ENCODE data around the gene IKZF2. TPM values are rescaled to one million over a fixed set of nuclear protein-coding genes. Genes with fewer than 3 reads are reported as not detected.

Gene IKZF2
- 1.2 TPM for polyA plus RNA-seq (2012; ENCODE audit: insufficient read depth, insufficient read length, low read depth)

DNA sequence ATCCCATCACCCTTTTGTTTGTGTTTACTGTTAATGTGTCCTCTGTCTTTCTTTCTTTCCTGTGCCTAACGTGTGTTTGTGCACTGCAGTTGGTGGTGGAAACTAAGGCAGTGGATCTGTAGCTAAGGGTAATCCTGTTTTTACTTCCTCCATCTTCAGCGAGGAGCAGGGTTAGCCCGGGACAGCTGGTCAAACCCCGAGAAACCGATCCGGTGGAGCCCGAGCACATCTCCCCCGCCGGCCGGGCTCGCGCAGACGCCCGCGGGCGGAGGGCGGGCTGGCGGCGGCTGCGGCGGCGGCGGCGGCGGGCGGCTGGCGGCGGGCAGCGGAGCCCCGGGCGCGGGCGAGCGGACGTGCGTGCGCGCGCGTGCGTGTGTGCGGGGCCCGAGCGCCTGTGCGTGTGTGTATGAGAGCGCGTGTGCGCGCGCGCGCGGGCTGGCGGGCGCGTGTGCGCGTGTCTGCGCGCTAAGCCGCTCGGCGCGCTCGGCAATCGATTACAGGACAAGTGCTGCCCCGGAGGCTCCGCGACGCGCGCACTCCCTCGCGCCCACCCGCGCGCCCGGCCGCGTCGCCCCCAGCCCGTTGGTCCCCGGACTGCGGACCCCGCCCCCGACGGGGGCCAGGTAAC, at the start of gene IKZF2:
Gene IKZF2, minus strand, starts transcription at position 176 of the 628 bp plus-strand sequence. CDS start 2,983 bp downstream, outside the sequence.
- H3K9me3 ChIP-seq = no peaks in the 10 kb centered on the region
- H3K36me3 ChIP-seq = no peaks in the 10 kb centered on the region
- TF ChIP-seq CTCF (IDR thresholded peaks at IDR 0.05; ENCODE audit: low read depth, low read length) = no peak
- peak; percentile 76 for DNase-seq
- H3K27me3 ChIP-seq = peaks cover 27% of the 10 kb centered on the region
- no peaks in the 10 kb centered on the region for H3K4me1 ChIP-seq
- H3K4me3 ChIP-seq (ENCODE audit: low read depth, low read length) = peak within 1 kb of the TSS; percentile 87

GRCh38 chr2:213199871-213200270, 48.5 kb upstream of the IKZF2 start:
- no peaks in the 10 kb centered on the region for H3K36me3 ChIP-seq
- H3K27me3 ChIP-seq = no peaks in the 10 kb centered on the region
- H3K9me3 ChIP-seq = no peaks in the 10 kb centered on the region
- no peak for DNase-seq
- H3K4me3 ChIP-seq (ENCODE audit: low read depth, low read length) = no peak overlapping the region
- TF ChIP-seq CTCF (IDR thresholded peaks at IDR 0.05; ENCODE audit: low read depth, low read length) = no peak
- H3K4me1 ChIP-seq = no peaks in the 10 kb centered on the region

GRCh38 chr2:213189001-213189899, 37.8 kb upstream of the IKZF2 start:
- Histone ChIP-seq H3K27me3 (no peaks in the 10 kb centered on the region), H3K36me3 (no peaks in the 10 kb centered on the region), H3K4me1 (no peaks in the 10 kb centered on the region), H3K4me3 (ENCODE audit: low read depth, low read length) (peak overlapping the region; percentile 51), H3K9me3 (no peaks in the 10 kb centered on the region)
- TF ChIP-seq CTCF (IDR thresholded peaks at IDR 0.05; ENCODE audit: low read depth, low read length) = no peak
- peak; percentile 6 for DNase-seq

DNA sequence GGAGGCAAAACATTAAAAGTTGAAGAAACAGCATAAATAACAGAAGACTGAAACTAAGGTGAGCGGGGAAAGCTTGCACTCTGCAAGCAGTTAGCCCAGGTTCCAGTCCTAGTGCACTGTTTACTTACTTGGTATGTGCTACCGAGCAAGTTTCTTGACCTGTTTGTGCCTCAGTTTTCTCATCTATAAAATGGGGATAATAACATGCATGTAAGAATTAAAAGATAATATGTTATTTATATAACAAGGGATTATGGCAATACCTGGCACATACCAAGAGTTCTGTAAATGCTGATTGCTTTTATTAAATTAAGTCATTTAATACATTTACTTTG, 37.1 kb upstream of the IKZF2 start:
- H3K36me3 ChIP-seq = no peaks in the 10 kb centered on the region
- H3K4me1 ChIP-seq = no peaks in the 10 kb centered on the region
- no peak overlapping the region for H3K4me3 ChIP-seq (ENCODE audit: low read depth, low read length)
- no peaks in the 10 kb centered on the region for H3K27me3 ChIP-seq
- DNase-seq = no peak
- TF ChIP-seq CTCF (IDR thresholded peaks at IDR 0.05; ENCODE audit: low read depth, low read length) = no peak
- no peaks in the 10 kb centered on the region for H3K9me3 ChIP-seq

GRCh38 chr2:213187833-213188532, 36.6 kb upstream of the IKZF2 start:
- Histone ChIP-seq H3K4me3 (ENCODE audit: low read depth, low read length) (no peak overlapping the region), H3K36me3 (no peaks in the 10 kb centered on the region), H3K27me3 (no peaks in the 10 kb centered on the region), H3K4me1 (no peaks in the 10 kb centered on the region), H3K9me3 (no peaks in the 10 kb centered on the region)
- no peak for TF ChIP-seq CTCF (IDR thresholded peaks at IDR 0.05; ENCODE audit: low read depth, low read length)
- no peak for DNase-seq
